Ovary (tissue), 3 donors: ENCODE data around the gene PCED1B.
"Not testable (repeated sequence)": the region's sequence is repeated elsewhere in the genome, so short reads cannot be mapped to it uniquely, and the experiment has no call there.

Experiments
- EP300 ChIP-seq: sonication (generic); formaldehyde crosslinking; IDR thresholded peaks from one replicate; pipeline ENCODE4 v1.6.1; 2017; ENCODE audit warnings: antibody characterized with exemption
- TF ChIP-seq, protein P1 (sequence below), 3 donors: fragments of 450-650 bp in 2 of 3; fragments of 200-600 bp in 1 of 3; IDR thresholded peaks; one replicate each; pipeline versions ENCODE4 v1.5.1 to v1.8.0; 2016 to 2022; ENCODE audit warnings: antibody characterized with exemption in 3 of 3, mild to moderate bottlenecking in 1 of 3
- donor health status: DM: no; HTN: no; CAD: no.

DNA sequence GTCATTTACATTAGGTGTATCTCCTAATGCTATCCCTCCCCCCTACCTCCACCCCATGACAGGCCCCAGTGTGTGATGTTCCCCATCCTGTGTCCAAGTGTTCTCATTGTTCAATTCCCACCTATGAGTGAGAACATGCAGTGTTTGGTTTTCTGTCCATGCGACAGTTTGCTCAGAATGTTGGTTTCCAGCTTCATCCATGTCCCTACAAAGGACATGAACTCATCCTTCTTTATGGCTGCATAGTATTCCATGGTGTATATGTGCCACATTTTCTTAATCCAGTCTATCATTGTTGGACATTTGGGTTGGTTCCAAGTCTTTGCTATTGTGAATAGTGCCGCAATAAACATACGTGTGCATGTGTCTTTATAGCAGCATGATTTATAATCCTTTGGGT, 37.9 kb downstream of the PCED1B start:
- TF ChIP-seq EP300, result not testable (repeated sequence)
- TF ChIP-seq, protein P1, sequence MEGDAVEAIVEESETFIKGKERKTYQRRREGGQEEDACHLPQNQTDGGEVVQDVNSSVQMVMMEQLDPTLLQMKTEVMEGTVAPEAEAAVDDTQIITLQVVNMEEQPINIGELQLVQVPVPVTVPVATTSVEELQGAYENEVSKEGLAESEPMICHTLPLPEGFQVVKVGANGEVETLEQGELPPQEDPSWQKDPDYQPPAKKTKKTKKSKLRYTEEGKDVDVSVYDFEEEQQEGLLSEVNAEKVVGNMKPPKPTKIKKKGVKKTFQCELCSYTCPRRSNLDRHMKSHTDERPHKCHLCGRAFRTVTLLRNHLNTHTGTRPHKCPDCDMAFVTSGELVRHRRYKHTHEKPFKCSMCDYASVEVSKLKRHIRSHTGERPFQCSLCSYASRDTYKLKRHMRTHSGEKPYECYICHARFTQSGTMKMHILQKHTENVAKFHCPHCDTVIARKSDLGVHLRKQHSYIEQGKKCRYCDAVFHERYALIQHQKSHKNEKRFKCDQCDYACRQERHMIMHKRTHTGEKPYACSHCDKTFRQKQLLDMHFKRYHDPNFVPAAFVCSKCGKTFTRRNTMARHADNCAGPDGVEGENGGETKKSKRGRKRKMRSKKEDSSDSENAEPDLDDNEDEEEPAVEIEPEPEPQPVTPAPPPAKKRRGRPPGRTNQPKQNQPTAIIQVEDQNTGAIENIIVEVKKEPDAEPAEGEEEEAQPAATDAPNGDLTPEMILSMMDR (IDR thresholded peaks at IDR 0.05), result not testable (repeated sequence)
